Stimulated activated CD8-positive, alpha-beta memory T cell treated with anti-CD3 and anti-CD28 coated beads, Interleukin-7, amount 100 ng/mL, for 48 hours (primary cell): ENCODE data around the gene RERE.
"Not testable (repeated sequence)": the region's sequence is repeated elsewhere in the genome, so short reads cannot be mapped to it uniquely, and the experiment has no call there.

Experiments used
- DNase-seq, 2 donors: peaks; one replicate each; pipeline ENCODE4 v3.0.0-alpha.2; 2020; ENCODE audit warnings: low read depth in 1 of 2; ENCODE audit errors: extremely low read depth in 1 of 2

RERE gene

GRCh38 chr1:8463144-8463927 is 354.1 kb downstream of the RERE start:
- DNase-seq = no peak

GRCh38 chr1:8462371-8462892 is 355.0 kb downstream of the RERE start:
- DNase-seq = no peak

GRCh38 chr1:8461351-8462110 is 355.9 kb downstream of the RERE start:
- no peak for DNase-seq

GRCh38 chr1:8460784-8461183 is 356.7 kb downstream of the RERE start:
- DNase-seq = no peak

- no peak for DNase-seq
Observed at GRCh38 chr1:8460132-8460544, 357.3 kb downstream of the RERE start.

- no peak for DNase-seq
Observed at GRCh38 chr1:8458607-8459006, 358.8 kb downstream of the RERE start.

- no peak for DNase-seq
Observed at GRCh38 chr1:8457760-8458381, 359.6 kb downstream of the RERE start.

GRCh38 chr1:8456991-8457390 is 360.4 kb downstream of the RERE start:
- DNase-seq = no peak

- no peak for DNase-seq
Observed at GRCh38 chr1:8456308-8456912, 361.0 kb downstream of the RERE start.

- DNase-seq = no peak
Observed at GRCh38 chr1:8455700-8456307, 361.6 kb downstream of the RERE start.

GRCh38 chr1:8450312-8450711 is 367.1 kb downstream of the RERE start:
- DNase-seq = no peak

- DNase-seq = no peak
Observed at GRCh38 chr1:8448911-8449661, 368.4 kb downstream of the RERE start.

- not testable (repeated sequence) for DNase-seq
Observed at GRCh38 chr1:8448505-8448904, 368.9 kb downstream of the RERE start.

GRCh38 chr1:8447616-8448150 is 369.8 kb downstream of the RERE start:
- no peak for DNase-seq

GRCh38 chr1:8446119-8446518 is 371.3 kb downstream of the RERE start:
- not testable (repeated sequence) for DNase-seq

- DNase-seq = no peak
Observed at GRCh38 chr1:8443558-8444194, 373.8 kb downstream of the RERE start.

GRCh38 chr1:8441426-8441825 is 376.0 kb downstream of the RERE start:
- no peak for DNase-seq

GRCh38 chr1:8439015-8439702 is 378.3 kb downstream of the RERE start:
- no peak for DNase-seq

GRCh38 chr1:8438489-8438888 is 379.0 kb downstream of the RERE start:
- no peak for DNase-seq
